Kasumi-1 (cell line): ENCODE results near the gene GALNT2.

Experiments
- DNase-seq, 2 experiments: peaks; one replicate each; lab custom pipeline; 2025; lab: John Stamatoyannopoulos, UW

GALNT2 gene

GRCh38 chr1:230319014-230319747 lies 252.1 kb downstream of the GALNT2 start:
- DNase-seq = no peak

GRCh38 chr1:230320804-230321203 lies 253.8 kb downstream of the GALNT2 start:
- no peak for DNase-seq

- no peak for DNase-seq
Measured at GRCh38 chr1:230321341-230321740, 254.3 kb downstream of the GALNT2 start.

GRCh38 chr1:230321741-230322420 lies 254.8 kb downstream of the GALNT2 start:
- no peak for DNase-seq

GRCh38 chr1:230322421-230322756 lies 255.4 kb downstream of the GALNT2 start:
- DNase-seq = no peak

GRCh38 chr1:230322967-230323547 lies 256.0 kb downstream of the GALNT2 start:
- no peak for DNase-seq

- no peak for DNase-seq
Measured at GRCh38 chr1:230323686-230324085, 256.6 kb downstream of the GALNT2 start.

GRCh38 chr1:230326971-230327891 lies 260.2 kb downstream of the GALNT2 start:
- DNase-seq = no peak

- DNase-seq = no peak
Measured at GRCh38 chr1:230327892-230328284, 260.9 kb downstream of the GALNT2 start.

- DNase-seq = no peak
Measured at GRCh38 chr1:230328342-230329015, 261.4 kb downstream of the GALNT2 start.

- DNase-seq = no peak
Measured at GRCh38 chr1:230330157-230330556, 263.1 kb downstream of the GALNT2 start.
